Measurements from ENCODE around the gene KLK12. TPM values are rescaled to one million over a fixed set of nuclear protein-coding genes. Genes with fewer than 3 reads are reported as not detected.

The KLK12 gene
- total and polyA plus RNA-seq, 9 of the 15 experiments (the other 6 are each of a cell fraction or from before 2014, with no cell fraction given): not detected

DNA sequence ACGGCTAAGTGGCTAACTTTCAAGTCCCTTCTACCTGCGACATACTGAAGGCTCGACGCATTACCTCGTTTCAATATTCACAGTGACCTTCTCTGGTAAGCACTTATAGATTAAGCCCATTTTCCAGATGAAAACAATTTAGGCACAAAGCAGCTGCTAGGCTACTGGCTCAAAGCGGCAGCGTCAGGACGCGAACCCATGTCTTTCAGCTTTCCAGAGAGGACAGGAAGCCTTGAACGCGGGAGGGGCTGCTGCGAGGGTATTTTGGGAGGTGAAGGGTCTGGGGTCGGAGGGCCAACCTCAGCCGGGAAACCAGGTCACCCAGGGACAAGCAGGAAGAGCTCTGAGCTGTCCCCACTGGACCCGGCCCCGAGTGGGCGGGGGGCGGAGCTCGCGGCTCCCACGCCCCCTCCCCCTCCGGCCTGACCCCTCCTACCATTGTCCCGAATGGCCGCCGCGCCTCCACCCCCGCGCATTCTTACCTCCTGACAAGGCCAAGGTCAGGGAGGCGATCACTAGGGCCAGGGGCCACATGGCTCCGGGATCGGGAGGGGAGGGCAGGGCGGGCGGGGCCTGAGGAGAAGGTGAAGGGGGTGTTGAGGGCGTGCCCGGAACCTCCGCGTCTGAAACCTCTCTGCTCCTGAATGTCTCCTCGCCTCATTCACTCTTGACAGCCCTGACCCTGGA lies 29.9 kb upstream of the KLK12 start, which contains the start of gene KLK13 (continued):
- TF ChIP-seq MECOM (CRISPR knock-in tag; IDR thresholded peaks at IDR 0.05) (no peak), SMAD1 (IDR thresholded peaks at IDR 0.05; ENCODE audit: low read depth, low read length, partially characterized antibody) (peak; percentile 54), ARNT (IDR thresholded peaks at IDR 0.05) (0 out of 4 replicates have a peak, but pooled peaks of 1 of the 2 experiments have one; percentile 50), TCF3 (CRISPR knock-in tag; IDR thresholded peaks at IDR 0.05) (no peak), SMAD4 (CRISPR knock-in tag; conservative IDR thresholded peaks at IDR 0.05) (no peak), JUN (IDR thresholded peaks at IDR 0.05; ENCODE audit: borderline replicate concordance, low read depth, low read length) (no peak), JUN (CRISPR knock-in tag; IDR thresholded peaks at IDR 0.05; ENCODE audit: borderline replicate concordance) (no peak), ELK1 (CRISPR knock-in tag; IDR thresholded peaks at IDR 0.05) (no peak), E2F4 (CRISPR knock-in tag; IDR thresholded peaks at IDR 0.05; ENCODE audit: low read depth) (no peak), MTA1 (IDR thresholded peaks at IDR 0.05; ENCODE audit: borderline replicate concordance) (peak; percentile 37; the same call in 1 of the 2 replicates)

Data from K562 (cell line).